Esophagus mucosa (tissue), 1 donor: ENCODE measurements around the gene PLAAT3. TPM values are rescaled to one million over a fixed set of nuclear protein-coding genes. Genes with fewer than 3 reads are reported as not detected.
"Not testable (repeated sequence)": the region's sequence is repeated elsewhere in the genome, so short reads cannot be mapped to it uniquely, and the experiment has no call there.

ENCODE experiments used
- ATAC-seq: fragments of 200-7000 bp; cut with Tn5 transposase; one replicate; pipeline ENCODE4 v1.9.1; 2020
- total RNA-seq: library from RNA; stranded (reverse); gene quantifications from one replicate; pipeline ENCODE4 v1.2.4, GENCODE V29; 2023
- donor health status: DM: yes; HTN: yes; CAD: no.

The PLAAT3 gene
- total RNA-seq, 1 donor from 2014 or later: 3.2 TPM

DNA sequence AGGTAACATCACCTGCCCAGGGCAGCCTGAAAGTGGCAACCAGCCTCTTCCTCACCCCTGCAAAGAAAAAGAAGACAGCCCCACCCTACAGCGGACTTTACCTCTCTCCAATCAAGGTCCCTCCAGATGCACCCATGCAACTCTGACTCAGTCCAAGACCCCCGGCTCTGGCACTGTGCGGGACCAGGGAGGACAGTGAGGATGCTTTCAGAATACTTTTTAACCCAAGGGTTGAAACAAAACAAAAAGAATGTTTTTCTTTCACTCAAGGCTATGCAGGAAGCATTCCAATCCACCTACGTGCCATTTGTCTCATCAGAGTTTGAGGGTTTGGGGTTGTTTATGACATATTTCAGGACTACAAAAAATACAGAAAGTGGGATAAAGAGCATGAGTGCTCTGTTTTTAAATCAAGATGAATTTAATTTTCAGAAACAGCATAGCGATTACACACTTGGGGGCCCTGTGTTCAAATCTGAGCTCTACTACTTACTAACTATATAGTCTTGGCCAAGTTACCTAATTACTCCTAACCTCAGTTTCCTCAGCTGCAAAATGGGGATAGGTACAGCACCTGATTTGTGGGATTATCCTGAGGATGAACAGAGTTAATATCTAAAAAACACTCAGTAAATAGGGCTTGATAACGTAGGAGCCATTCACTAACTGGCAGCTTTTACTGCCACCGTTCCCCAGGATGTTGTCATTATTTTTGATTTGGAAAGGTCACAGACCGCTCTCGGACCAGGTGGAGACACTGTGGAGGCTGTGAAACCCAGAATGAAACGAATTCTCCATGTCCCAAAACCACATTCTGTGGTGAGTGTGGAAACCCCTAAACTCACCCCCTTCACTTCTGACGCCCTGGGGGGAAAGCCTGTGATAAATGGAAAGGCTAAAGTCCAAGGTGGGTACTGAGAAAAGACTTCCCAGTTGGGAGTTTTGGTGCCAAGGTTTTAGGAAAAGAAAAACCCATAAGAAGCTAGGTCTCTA lies 5.6 kb downstream of the PLAAT3 start:
- ATAC-seq: no peak

DNA sequence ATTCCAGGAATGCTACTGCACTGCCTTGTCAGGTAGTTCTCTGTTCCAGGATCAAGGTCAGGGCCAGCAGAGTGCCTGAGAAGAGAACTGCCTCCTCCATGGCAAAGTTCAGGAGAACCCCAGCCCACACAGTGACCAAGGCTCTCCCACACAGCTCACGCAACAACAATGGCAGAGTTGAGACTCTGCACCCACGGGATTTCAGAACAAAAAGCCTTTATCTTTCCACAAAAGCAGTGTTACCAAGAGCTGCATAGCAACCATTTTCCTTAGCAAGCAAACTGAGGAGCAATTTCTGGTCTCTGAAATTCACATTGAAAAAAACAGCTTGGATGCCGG lies 11.1 kb downstream of the PLAAT3 start:
- no peak for ATAC-seq

DNA sequence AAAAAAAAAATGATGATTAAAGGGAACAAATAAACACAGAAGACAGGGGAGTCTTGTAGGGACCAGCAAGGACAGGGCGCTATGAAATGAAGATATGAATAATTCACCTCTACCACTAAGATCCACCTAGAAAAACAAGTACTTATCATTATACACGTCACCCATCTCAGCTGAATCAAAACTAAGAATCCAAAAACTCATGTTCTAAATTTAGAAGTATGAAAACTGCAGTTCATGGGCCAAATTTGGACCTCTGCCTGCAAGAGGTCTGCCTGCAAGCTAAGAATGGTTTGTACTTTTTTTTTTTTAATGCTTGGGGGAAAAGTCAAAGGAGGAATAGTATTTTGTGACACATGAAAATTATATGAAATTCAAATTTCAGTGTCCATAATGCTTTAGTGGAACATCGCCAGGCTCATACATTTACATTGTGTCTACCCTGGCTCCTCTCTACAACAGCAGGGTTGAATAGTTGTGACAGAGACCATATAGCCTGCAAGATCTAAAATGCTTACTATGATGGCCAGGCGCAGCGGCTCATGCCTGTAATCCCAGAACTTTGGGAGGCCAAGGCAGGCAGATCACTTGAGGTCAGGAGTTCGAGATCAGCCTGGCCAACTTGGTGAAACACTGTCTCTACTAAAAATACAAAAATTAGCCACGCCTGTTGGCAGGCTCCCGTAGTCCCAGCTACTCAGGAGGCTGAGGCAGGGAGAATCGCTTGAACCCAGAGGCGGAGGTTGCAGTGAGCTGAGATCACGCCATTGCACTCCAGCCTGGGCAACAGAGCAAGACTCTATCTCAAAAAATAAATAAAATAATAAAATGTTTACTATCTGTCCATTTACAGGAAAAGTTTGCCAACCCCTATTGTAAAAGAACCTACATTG lies 11.7 kb downstream of the PLAAT3 start:
- not testable (repeated sequence) for ATAC-seq

DNA sequence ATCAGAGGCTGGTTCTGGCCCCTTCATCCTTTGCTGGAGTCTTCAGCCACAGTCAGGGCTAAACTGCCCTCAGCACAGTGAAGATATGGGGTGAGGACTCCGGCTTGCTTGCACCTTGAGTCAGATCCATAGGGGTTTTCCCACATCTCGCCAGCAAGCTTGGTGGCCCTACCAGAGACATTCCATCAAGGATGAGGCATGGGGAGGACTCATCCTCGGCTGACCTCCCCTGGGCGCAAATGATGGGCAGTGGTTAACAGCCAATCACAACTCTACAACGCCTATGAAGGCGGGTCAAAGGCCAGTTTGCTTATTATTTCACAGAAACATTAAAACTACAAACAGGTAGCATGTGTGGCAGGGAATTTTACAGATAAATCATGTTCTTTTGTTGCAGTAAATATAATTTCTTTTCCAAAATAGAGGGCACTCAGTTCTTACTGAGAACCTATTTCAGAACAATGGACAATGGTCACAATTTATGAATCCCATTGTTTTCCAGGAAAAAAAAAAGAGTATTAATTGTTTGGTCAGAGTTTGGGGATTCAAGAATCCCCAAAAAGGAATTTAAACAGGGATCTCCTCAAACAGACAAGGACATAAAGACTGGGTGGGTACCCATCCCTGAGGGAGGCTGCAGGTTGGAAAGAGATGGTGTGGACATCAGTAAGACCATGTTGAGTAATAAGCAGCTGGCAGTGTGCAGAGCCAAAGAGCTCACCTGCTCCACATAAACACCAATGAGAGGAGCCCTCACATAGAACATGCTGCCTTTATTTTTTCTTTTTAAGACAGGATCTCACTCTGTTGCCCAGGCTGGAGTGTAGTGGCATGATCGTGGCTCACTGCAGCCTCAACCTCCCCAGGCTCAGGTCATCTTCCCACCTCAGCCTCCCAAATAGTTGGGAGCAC lies 14.8 kb downstream of the PLAAT3 start:
- ATAC-seq: no peak

DNA sequence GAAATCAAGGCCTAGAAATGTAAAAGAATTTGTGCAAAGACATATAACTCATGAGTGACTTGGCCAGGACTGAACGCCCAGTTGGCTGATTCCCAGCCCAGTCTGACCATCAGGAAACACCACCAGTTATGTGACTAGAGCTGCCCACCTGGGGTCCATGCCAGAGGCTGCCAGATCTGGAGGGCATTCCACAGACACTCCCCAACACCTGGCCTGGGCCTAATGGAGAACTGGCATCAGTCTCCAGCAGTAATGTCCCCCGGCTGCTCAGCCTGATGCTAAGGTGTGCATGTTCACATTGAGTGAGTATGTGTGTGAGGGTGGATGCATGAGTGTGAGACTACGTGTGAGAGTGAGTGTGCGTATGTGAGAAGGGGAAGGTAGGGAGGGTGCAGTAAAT lies 15.7 kb downstream of the PLAAT3 start:
- no peak for ATAC-seq

DNA sequence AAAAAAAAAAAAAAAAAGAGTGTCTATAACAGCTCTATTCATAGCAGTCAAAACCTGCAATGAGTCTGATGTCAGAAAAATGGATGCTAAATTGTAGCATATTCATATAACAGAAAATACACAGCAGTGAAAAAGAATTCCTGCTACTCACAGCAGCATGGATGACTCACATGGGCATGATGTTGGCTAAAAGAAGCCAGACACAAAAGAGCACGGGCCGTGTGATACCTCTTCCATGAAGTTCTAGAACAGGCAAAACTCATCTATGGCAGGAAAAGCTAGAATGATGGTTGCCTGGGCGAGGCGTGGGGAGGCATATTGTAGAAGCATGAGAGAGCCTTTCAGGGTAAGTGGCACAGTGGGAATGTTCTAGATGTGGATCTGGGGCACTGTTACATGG lies 18.9 kb downstream of the PLAAT3 start:
- no peak for ATAC-seq

DNA sequence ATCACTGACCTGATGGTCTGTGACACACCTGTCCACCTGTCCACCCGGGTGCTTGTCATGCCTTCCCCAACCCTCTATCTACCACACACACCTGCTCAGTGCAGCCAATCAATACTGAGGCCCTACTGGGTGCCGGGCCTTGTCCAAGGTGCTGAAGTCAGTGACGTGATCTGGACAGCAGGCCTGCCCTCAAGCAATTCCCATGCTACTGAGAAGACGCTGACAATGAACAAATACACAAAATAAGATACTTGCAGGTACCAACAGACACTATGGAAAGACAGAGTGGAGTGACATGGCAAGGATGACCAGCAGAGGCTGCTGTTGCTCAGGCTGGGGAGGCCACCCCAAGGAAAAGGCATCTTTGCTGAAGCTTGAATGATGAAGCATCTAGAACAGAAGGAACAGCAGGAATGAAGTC lies 21.2 kb downstream of the PLAAT3 start:
- peak; percentile 63 for ATAC-seq

DNA sequence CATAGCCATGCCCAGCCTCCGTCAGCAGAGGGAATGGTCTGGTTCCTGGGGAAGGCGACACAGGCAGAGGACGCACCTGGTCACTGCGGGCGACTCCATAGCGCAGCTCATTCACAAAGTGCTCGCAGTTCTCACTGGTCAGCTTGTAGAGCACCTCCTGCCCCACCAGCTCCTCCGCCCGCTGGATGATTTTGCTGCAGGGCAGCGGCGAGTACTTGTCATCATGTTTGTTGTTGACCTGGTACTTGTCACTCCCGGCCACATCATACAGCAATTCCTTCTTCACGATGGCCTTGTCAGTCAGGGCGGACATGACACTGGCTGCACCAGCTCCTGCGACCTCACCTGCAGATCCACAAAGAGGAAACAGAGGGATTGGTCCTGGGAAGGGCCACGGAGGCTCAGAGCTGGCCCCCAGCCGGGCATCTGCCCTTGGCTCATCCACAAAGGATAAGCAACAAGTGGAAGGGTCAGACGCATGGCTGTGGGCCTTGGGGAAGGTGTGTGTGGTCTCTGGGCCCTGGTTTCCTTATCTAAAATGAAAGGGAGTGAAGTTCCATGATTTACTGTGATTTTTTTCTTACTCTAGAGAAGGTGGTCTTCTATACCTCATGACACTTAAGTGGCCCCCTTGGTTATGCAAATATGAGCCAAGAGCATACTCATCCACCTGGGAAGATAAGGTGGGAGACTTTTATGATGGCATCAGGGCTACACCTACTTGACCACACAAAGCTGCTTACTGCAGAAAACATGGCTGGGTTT lies 24.0 kb downstream of the PLAAT3 start:
- ATAC-seq: no peak

DNA sequence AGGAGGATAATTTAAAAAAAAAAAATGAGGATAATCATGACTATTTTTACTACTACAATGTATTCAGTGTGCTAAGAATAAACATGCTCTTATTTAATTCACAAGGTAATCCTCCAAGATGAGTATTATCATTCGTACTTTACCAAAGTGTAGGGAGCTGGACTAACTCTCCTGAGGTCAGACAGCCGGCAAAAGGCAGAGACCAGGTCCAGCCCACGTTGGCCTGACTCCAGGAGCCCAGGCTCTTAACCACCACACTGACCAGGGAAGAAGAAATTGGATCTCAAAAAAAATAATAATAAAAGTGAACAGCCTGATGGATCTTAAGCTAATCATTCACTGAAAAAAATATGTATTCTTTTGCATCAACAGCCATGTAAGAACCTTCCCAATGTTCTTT lies 25.2 kb downstream of the PLAAT3 start:
- no peak for ATAC-seq

DNA sequence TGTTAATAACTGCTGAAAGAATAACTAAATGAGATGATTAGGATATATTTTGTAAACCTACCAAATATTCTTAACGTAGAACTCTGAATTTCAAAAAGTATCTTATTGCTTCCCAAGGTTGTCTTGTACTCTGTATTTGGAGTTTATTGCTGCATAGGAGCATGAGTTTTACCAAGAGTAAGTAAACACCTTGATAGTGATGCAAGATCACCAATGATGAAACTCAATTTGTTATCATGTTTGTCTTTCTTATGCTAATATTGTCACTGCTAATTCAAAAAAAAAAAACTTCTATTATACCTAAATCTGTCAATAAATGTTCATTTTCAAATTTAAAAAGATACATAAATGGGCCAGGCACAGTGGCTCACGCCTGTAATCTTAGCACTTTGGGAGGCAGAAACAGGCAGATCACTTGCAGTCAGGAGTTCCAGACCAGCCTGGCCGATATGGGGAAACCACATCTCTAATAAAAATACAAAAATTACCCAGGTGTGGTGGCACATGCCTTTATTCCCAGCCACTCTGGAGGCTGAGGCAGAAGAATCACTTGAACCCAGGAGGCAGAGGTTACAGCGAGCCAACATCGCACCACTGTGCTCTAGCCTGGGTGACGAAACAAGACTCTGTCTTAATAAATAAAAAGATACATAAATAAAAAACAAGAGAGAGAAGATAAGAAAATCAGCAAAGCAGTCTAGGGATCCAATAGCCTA lies 27.6 kb downstream of the PLAAT3 start:
- no peak for ATAC-seq

DNA sequence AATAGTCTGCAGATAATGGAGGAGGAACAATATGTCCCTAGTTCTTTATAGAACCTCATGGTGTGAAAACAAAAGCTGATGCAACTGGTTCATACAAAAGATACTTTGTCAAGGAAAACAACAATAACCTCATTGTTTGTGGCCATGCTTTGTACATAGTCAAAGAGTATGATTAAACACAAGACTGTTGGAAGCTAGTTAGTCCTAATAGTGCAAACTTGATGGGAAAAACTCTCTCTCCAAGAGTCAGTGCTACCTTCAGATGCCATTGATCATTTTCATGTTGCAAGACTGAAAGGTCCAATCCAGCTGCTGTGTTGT lies 30.9 kb downstream of the PLAAT3 start:
- ATAC-seq: no peak

DNA sequence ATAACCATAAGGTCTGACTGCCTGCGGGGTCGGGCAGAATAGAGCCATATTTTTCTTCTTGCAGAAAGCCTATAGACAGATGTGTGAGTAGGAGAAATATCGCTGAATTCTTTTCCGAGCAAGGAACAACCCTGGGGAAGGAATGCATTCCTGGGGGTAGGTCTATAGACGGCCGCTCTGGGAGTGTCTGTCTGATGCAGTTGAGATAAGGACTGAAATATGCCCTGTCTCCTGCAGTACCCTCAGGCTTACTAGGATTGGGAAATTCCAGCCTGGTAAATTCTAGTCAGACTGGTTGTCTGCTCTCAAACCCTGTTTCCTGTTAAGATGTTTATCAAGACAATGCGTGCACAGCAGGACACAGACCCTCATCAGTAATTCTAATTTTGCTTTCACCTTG lies 33.0 kb downstream of the PLAAT3 start:
- not testable (repeated sequence) for ATAC-seq

DNA sequence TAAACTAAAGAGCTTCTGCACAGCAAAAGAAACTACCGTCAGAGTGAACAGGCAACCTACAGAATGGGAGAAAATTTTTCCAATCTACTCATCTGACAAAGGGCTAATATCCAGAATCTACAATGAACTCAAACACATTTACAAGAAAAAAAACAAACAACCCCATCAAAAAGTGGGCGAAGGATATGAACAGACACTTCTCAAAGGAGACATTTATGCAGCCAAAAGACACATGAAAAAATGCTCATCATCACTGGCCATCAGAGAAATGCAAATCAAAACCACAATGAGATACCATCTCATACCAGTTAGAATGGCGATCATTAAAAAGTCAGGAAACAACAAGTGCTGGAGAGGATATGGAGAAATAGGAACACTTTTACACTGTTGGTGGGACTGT lies 35.4 kb downstream of the PLAAT3 start:
- not testable (repeated sequence) for ATAC-seq

DNA sequence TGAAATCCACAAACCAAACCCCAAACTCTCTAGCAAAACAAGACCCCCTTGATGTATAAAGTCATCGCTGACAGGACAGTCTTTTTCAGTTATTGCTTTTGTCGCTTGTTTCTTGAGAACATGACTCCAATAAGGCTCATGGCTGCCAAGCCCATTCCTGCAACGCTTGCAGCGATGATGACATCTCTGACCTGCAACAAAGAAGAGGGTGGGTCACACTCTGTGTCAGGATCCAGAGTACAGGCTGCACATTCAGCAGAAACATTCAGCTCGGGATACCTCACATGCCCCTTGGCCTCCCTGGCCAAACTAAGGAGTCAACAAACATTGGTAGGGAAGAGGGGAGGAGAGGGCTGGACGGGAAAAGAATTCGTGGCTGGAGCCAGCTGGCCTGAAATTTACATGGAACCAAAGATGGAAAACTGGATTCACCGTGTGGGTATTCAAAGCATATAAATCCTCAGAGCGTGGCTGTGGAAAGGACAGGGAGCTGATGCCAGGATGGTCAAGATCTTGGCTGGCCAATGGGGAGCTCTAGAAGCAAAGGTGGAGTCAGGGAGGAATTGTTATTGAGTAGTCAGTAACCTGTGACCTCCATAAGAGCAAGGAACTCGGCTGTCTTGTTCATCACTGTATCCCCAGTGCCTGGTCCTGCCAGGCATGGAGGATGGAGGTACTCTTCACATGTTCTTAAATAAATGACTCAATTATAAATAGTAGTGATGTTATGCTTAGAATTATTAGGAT lies 39.2 kb downstream of the PLAAT3 start:
- peak; percentile 88 for ATAC-seq

DNA sequence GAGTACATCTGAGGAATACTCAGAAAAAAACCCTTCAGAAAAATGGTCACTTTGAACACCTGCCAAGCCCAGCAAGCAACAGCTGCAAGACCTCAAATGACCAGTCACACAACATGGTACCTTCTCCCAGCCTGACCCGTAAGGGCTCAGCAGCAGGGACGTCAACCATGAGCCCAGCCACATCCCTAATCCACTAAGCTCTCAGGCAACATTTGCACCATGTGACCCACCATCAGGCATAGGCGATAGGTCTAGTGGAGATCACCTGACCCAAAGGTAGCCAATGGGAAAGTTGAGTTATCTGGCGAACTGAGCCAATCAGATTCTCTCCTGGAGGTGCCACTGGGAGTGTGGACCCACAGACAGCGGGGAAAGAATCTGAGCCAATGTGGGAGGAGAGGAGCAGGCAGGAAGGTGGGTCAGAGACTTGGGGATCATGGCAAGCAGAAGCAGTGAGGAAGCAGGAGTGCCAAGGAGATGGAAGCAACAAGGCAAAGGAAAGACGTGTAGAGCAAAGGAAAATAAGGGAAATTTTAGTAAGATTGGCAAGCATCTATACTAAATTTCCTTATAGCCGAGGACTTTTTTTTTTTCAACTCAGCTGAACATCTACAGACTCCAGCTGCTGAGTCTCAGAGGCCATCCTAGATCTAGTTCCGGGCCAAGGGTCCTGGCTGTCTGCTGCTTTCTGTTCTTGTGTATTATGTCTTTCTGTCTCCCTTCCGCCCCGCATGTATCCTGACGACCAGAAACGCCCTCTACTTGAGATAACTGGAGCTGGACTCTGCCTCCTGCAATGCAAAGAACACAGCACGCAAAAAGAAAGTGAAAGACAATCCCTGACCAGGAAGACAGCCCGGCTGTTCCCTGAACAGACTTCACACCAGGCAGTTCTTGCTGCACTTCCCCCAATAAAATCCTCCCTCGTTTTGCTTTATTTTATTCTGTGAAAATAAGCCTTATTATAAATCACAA lies 40.1 kb downstream of the PLAAT3 start:
- peak; percentile 64 for ATAC-seq

DNA sequence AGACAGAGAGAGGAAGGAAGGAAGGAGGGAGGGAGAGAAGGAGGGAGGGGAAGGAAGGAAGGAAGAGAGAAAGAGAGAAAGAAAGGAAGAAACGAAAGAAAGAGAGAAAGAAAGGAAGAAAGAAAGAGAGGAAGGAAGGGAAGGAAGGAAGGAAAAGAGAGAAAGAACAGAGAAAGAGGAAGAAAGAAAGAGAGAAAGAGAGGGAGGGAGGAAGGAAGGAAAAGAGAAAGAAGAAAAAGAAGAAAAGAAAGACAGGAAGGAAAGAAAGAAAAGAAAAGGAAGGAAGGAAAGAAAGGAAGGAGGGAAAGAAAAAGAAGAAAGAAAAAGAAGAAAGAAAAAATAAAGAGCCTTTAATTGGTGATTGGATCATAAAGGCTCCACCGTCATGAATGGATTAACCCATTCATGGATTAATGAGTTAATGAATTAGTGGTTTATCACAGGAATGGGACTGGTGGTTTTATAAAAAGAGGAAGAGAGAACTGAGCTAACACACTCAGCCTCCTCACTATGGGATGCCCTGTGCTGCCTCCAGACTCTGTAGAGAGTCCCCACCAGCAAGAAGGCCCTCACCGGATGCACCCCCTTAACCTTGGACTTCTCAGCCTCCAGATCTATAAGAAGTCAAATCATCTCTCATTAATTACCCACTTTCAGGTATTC lies 42.1 kb downstream of the PLAAT3 start:
- ATAC-seq: no peak

DNA sequence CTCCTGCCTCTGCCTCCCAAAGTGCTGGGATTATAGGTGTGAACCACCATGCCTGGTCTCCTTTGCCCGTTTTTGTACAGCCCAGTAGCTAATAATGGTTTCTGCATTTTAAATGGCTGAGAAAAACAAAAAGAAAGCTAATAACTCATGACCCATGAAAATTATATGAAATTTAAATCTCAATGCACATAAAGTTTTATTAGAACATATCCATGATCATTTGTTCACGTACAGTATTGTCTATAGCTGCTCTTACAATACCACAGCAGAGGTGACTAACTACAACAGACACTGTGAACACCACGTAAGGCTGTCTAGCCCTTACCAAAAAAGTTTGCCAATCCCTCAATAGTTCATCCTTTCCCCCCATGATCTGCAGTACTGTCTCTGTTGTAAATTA lies 44.7 kb downstream of the PLAAT3 start:
- ATAC-seq: no peak

DNA sequence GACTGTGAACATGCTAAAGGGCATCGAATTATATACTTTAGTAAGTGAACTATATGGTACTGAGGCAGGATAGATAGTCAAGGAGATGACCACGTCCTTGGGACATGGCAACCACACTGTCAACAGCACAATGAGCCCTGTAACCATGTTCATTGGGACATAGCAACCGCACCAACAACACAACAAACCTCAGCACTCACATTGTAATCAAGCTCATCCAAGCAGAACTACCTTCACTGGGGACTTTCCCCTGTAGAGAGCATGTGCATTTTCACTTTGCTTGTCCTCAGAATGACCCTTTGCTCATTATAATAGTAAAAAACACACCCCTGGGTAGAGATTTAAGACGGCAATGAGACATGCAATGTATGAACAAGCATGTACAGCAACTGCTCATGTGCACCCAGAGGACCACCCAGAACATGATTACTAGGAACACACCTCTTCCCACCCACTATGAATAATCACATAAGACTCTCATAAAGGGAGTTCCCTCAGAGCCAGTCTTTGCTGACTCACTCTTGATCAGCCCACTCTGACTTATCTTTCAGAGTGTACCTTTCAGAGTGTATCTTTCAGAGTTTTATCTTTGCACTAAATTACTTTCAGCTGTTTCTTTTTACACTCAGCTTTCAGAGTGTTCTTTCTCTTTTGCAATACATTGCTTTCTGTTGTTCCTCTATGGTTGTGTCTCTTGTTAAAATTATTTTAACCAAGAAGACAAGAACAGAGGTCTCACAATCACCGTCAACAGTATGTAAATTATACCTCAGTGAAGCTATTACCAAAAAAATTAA lies 47.0 kb downstream of the PLAAT3 start:
- peak; percentile 91 for ATAC-seq
